ENCODE results near the gene PIGS.
"Not testable (repeated sequence)": the region's sequence is repeated elsewhere in the genome, so short reads cannot be mapped to it uniquely, and the experiment has no call there.

PIGS gene

DNA sequence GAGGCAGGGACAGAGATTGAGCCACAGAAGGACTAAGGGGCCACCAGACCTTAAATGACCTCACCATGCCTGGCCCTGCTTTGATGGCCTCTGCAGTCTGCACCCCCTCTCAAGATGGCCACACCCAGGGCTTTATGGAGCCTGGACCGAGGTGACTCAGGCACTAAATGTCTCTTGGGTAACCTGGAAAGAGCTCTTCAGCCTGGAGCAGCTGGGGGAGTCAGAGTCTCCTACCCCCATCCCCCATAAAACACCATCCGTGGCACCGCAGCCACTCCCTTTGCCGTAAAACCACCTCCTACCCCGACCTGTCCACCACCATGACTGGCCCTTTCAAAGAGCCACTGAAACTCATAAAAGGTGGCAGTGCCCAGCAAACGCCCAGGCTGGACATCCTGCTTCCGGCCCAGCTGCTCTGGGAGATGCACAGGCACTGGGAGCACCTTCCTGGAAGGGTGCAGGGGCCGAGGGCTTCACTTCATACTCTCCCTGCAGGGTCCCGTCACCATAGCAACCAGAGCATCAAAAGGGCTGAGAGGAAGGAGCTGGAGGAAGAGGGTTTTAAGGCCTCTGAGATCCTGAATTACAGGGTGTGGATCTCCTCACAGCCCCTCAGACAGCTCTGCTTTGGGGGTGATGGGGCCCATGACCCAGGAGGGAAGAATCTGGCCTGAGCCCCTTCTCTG, 42.9 kb downstream of the PIGS start:
- no peak for DNase-seq

DNA sequence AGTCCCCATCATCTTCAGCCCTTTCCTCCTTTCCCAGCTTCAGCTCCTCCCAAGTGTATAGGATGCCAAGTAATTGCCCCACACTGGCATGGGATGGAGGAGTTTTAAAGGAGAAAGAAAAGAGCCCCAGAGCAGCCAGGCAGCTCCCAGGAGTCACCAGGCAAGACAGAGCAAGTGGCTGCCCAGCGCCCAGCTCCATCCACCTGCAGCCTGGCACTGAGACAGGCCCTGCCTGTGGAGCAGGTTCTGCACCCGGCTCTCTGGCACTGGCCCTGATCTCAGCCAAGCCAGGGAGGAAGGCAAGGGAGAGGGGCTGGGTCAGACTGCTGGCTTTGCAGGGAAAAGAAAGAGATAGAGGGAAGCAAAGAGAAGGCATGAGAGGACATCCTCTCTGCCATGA, 43.5 kb downstream of the PIGS start:
- DNase-seq = no peak

DNA sequence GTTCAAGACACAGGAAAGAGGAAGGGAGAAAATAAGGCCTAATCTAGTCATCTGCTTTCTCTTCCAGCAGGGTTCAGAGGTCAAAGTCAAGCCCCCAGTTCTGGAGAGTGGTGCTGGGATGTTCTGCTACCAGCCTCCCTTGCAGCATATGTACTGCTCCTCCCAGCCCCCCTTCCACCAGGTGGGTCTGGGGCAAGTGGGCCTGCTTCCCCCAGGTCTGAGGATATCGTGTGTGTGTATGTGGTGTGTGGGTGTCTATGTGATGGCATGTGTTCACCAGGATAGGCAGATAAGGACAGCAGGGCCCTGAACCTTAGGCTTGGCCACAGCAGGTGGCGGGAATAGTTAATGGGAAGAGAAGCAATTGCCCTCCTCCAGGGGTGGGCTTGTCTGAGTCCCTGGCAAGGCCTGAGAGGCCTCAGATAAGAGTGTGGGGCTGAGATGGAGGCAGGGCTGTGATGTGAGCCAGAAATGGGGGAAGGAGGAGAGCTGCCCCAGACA, 44.1 kb downstream of the PIGS start:
- no peak for DNase-seq

DNA sequence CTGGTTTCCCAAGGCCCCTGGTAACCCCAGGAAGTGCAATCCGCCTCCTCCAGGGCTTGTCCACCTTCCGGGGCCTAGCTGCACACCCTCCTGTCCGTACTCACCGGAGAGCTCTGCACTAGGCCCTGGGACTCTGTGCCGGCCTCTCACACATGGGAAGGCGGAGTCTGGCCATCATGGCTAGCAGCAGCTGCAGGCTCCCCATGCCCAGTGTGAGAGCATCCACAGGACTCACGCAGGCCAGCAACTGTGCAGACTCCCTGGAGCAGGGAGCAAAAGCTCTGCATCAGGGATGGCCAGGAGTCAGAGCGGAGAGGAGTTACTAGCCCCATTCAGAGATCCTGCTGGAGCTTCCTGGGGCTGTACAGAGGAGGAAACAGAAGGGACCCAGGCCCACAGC, 44.9 kb downstream of the PIGS start:
- DNase-seq = no peak

DNA sequence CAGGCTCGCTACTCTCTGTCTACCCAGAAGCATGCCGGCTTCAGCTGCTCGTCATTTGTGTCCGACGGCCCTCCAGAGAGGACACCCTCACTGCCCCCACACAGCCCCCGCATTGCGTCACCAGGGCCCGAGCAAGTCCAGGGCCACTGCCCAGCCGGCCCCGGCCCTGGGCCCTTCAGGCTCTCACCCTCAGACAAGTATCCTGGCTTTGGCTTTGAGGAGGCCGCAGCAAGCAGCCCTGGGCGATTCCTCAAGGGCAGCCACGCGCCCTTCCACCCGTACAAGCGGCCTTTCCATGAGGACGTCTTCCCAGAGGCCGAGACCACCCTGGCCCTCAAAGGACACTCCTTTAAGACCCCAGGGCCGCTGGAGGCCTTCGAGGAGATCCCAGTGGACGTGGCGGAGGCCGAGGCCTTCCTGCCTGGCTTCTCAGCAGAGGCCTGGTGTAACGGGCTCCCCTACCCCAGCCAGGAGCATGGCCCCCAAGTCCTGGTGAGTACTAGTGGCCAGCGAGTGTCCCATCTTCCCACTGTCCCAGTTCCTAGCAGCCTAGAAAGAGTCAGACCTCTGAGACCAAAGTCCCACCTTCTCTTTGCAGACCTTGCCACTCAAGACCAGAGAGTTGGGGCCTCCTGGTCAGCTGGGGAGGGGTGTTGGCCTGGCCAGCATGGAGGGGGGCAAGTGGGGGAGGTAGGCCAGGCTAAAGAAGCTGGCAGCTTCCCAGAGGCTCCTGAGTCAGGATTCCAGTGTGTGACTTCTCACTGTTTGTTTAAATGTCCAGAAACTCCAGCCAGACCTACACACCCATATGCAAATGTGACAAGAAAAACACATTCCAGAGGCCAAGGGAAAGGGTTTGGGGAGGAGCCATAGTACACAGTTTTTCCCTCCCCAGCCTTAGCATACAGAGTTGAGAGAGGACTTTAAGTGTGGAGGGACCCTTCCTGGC, 46.6 kb downstream of the PIGS start:
- DNase-seq = no peak

DNA sequence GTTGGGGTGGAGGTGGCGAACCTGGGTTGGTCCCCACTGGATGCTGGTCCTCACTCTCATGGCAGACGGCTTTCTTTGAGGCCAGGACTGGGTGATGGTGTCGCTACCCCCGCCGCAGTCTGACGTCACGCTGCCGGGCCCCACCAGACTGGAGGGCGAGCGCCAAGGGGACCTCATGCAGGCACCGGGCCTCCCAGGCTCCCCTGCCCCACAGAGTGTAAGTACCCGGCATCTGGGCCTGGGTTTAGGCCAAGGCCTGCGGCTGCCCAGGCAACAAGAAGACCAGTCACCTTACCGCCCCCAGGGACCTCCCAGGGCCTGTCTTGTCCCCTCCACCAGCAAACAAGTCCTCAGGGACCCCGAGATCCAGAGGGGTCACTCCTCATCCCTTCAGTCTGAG, 47.4 kb downstream of the PIGS start:
- DNase-seq = no peak

DNA sequence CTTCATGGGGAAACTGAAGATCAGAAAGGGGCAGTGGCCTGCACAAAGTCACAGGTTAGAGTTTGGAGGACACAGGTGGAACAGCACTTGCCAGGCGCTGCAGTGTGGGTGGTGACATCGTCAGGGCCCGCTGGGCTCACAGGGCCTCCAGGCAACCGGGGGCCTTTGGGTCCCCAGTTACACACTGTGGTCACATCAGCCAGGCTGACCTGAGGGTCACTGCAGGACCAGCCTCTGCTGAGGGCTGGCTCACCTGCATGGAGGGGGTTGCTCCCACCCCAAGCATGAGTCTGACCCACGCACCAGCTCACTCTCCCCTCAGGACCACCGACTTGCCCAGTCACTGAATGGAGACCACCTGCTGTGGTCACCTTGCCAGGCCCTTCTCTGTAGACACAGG, 48.1 kb downstream of the PIGS start:
- no peak for DNase-seq

DNA sequence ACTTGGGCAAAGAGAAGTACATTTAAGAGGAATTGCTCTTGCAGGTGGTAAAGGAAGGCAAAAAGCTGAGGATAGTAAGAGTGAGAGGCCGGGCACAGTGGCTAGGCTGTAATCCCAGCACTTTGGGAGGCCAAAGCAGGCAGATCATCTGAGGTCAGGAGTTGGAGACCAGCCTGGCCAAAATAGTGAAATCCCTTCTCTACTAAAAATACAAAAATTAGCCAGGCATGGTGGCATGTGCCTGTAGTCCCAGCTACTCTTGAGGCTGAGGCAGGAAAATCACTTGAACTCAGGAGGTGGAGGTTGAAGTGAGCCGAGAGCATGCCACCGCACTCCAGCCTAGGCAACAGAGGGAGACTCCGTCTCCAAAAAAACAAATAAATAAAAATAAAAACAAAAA, 49.0 kb downstream of the PIGS start:
- DNase-seq = not testable (repeated sequence)

DNA sequence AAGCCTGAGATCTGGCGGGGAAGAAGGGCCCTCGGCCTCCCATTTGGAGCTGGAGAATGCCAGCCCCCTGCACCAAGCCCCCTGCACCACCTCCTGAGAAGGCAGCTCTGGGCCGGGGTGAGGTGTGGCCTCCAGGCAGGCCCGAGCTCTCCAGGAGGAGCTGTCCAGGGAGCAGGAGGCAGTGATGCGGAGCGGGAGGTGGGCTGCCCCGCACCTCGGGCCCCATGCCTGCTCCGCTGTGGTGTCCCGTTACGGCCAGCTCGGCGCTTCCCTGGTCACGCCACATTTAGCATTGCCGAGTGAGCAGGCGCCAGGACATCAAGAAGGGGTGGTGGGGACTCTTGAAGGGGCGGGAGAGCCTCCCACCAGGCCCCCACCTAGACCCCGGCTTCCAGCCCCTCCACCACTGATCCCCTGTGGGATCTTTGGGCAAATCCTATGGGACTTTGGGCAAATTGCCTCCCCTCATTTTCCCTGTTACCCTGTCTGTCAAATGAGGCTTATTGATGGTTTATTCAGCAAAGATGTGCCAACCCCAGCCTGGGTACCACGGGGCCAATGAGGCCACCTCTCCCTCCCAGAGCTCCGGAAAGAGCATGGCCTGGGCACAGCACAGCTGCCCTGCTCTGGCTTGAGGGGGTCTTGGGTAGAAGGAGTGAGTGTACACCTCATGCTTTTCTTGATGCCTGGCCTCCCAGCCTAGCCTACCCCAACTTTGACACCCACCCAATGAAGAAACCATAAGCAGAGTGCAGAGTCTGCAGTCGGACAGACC, 49.8 kb downstream of the PIGS start:
- no peak for DNase-seq

DNA sequence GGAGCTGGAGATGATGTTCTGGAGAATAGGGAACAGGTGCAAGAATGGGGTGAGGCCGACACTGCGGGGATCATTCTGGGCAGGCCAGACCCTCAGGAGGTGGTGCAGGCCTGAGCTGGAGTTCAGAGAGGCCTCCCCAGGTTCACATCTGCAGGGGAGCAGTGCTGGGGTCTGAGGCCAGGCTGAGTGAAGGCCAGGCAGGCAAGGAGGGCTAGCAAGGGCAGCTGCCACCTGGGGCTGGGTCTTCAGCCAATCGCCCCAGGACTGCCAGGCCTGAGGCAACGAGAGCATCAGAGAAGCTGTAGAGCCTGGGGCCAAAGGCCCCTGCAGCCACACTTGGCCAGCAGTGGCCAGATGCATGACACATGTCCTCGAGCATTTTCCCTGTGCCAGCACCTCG, 50.6 kb downstream of the PIGS start:
- DNase-seq = no peak

DNA sequence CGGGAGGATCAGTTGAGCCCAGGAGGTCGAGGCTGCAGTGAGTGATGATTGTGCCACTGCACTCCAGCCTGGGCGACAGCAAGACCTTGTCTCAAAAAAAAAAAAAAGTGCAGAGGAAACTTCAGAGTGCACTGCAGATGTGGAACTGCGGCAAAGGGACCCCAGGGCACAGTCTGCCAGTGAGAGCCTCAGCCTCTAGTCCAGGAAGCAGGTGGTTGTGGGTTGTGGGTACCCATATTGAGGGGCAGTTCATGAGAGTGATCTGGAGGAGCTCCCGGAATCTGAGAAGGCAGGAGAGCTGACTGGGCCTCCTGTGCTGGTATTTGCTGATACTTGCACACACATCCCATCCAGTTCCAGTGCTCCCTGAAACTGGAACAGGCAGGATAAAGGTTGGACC, 52.1 kb downstream of the PIGS start:
- no peak for DNase-seq

DNA sequence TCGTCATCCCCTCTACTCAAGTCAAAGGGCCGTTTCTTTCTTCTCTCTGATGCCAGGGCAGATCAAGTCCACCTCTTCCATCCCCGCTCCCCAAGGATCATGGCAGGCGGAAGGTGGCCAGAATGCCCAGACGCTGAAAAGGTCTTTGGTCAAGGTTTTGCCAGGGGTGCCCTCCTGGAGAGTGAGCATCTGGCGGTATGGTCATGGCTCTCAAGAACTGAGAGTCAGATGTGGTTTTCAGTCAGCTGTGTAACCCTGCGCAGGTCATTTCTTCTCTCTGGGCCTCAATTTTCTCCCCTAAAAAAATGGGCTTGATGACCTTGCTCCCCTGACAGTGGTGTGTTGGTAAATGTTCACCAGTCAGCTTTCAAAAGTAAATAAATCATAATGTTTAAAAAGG, 52.7 kb downstream of the PIGS start:
- no peak for DNase-seq

DNA sequence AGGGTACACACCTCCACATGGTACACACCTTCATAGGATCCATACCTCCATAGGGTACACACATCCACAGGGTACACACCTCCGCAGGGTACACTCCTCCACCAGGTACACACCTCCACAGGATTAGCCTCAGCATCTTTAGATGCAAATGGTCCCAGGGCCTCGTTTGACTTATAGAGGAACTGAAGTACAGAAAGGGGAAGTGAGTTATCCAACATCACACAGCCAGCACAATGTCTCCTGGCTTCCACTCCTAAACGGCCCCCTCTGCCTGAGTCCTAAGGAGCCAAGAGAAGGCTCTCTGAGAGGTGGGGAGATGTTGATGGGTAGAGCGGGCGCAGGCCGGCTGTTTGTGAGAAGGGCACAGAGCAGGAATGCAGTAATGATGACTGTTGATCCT, 53.2 kb downstream of the PIGS start:
- no peak for DNase-seq

DNA sequence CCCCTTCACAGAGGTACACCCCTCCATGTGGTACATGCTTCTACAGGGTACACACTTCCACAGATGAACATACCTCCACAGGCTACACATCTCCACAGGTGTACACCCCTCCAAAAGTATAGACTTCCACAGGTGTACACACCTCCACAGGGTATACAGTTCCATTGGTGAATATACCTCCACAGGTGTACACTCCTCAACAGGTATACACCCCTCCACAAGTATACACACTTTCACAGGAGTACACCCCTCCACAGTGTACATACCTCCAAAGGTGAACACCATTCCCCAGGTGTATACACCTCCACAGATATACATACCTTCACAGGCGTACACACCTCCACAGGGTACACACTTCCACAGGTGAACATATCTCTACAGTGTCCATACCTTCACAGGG, 55.8 kb downstream of the PIGS start:
- DNase-seq = no peak

DNA sequence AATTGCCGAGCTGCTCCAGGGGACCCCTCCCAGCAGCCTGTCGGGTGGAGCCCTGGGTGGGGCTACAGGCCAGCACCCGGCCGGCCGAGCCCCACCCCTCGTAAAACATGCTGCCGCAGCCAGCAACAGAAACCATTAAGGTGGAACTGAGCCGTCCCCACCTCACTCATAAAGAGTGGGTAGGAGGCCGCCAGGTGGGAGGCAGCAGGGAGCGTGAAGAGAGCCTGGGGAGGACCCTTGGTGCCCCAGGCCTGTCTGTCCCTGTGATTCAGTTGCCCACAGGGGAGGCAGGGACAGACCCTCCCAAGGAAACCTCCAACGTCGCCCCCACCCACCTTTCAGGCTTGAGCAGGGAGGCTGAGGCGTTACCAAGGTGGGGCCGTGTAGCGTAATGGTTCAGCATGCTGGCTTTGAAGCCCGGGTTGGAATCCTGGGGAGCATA, 56.7 kb downstream of the PIGS start:
- DNase-seq = no peak

DNA sequence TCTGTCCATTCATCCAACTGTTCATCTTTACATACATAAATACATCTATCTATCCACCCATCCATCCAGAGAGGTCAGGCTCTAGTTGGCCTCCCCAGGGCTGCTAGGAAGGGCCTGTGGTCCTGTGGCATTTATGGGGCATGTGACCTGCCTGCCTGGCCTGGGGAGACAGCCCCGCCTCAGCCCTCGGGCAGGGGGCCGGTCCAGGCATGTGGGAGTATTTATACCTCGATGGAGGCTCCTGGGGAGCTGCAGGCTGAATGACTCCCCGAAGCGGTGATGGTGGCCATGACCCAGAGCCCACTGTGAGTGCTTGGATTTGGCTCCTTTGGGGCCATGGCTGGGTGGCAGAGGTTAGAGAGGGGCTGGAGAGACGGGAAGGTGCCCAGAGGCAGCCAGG, 57.8 kb downstream of the PIGS start:
- DNase-seq = no peak

DNA sequence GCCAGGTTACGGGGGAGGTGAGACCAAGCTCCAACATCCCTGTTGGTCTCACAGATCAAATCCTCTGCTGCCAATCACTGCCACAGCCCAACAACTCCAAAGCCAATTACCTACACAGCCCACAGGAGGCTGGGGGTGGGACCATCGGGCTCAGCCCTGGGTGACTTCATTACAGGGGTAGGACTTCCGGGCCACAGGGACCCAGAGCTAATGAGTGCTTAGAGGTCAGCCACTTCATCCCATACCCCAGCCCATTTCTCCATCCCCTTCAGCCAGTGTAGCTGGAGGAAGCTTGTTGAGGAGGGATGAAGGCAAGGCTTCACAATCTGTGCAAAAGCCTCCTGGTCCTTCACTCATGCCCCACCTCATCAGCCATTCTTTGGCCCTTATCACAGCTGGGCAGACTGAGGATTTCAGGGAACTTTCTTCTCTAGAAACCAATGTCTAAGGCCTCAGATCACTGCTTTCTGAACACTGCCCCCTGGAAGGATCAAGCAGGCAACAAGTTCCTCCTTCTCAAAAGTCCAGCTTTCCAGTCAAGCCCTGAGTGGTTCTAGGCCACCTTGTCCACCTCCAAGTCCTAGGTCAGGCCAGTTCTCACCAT, 59.4 kb downstream of the PIGS start:
- no peak for DNase-seq

DNA sequence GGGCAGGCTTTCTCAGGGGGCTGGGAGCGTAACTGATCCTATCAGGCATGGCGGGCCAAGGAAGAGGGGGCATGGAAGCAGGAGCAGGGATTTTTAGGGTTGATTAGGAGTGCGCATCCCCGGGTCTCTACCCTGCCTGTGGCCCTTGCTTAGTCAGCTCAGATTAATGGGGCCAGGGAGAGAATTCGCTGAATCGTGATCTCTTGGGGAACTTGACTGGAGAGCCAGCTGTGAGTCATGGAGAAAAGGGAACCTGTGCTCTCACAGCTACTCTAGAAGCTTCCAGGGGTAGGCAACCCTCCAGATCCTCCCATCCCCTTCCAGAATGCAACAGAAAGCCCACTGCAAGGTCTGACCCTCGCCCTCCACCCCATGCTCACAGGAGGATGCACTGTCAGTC, 61.5 kb downstream of the PIGS start:
- DNase-seq = no peak

DNA sequence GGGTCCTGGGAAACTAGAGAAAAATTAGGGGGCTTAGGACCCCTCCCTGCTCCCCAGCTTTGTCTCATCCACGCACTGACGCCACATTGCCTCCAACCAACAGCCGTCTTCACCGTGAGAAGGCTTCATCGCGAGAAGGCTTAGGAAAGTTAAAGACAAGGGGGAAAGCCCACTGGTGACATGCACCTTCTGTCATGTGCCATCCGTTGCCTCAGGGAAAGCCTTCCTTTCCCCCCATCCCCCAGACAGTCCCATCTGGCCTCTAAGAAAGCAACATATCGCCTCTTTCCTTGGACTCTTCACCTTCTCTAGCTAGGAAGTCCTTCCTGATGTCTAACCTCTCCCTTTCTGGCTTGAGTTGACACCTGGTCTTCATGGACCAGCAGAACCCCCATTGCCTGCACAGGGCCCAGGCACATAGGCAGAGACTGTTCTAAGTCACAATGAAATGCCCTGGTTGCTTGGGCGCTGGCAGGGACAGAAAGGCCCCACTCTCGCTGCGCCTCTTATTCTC, 63.1 kb downstream of the PIGS start:
- no peak for DNase-seq

DNA sequence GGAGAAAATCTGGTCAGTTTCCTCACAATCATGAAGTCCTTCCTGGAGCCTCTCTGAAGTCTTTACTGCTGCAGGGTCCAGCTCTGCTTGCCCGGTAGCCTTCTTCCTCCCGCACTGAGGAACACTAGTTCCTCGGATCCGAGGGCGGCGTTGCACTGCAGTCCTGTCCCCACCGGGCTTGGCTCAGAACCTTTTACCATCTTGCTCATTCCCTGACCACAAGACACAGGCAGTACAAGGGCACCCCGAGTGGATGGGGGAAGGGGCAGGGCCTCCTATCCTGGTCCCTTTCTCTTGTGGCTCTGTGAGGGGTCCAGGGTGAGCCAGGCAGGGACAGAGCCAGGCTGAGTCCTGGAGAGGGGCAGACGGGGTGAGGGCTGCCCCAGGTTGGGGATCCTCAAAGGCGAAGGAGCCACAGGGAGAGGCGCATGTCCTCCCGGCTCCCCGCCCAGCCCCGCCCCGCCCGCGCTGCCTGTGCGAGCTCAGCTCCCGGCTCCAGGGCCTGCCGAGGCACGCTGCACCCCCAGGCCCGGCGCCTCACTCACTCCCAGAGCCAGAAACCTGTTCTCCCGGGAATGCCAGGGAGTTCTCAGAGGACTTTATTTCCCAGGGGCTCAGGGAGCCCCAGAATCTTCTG, 63.6 kb downstream of the PIGS start:
- DNase-seq = no peak

DNA sequence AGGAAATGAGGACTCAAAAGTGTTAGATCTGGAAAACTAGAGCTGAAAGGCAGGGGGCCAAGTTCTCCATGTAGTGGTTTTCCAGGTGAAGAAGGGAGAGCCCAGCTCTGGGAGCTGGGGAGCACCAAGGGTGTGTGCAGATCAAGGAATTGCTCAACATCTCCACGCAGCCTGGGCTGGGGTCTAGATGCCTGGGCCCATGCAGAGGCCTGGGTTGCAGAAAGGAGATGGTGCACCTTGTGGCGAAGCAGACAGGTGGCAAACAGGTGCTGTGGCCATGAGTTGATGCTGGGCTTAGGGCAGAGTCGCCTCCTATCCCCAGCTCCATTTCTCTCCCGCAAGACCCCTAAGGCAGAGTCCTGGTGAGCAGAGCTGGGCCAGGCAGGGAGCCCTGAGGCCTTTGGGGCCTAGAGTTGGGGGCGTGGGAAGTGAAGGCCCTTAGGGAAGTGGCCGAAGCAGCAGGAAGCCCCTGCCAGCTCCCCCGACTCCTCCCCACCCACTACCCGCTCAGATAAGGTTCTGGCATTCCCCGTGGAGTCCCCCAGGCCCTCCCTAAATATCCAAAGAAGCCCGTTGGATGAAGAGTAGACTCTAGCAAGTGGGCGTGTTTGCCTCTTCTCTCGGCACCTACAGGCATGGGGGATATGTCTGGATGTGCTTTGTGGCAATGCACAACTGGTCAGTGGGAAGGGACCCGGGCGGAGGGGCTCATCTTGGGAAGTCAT, 64.4 kb downstream of the PIGS start:
- DNase-seq = no peak
